K562 (cell line): Measurements from ENCODE around the gene CNTFR. TPM values are rescaled to one million over a fixed set of nuclear protein-coding genes. Genes with fewer than 3 reads are reported as not detected.

Experiments used
- ATAC-seq: fragments of 200-7000 bp; cut with Tn5 transposase; 3 replicates; pipeline ENCODE4 v1.9.1; 2020; ENCODE audit warnings: moderate library complexity
- BruUV-seq: library from RNA; stranded (reverse); fragments of 400-500 nt; replicated peaks from 2 replicates; lab custom pipeline; 2021; lab: Mats Ljungman, UMichigan
- CTCF ChIA-PET: fragments of 300-600 bp; formaldehyde crosslinking; extraction: SDS; loops from one replicate; lab custom pipeline; 2021; ENCODE audit warnings: low intra/inter-chr PET ratio; lab: Yijun Ruan, JAX
- POLR2A ChIA-PET: fragments of 300-600, 350-650 bp; sonication (Branson Sonifier 250); formaldehyde crosslinking; extraction: SDS; loops from one replicate; lab custom pipeline; 2021; ENCODE audit warnings: antibody characterized with exemption, inconsistent platforms; lab: Yijun Ruan, JAX
- DNase-seq, 4 experiments: peaks; one replicate each; pipeline versions ENCODE4 v3.0.0 to v3.0.0-alpha.2; 2011 to 2018; ENCODE audit warnings: low spot score in 3 of 4, mixed read lengths in 3 of 4; ENCODE audit errors: extremely low read depth in 1 of 4
- FAIRE-seq: peaks from 2 replicates; lab custom pipeline; 2011; peaks lifted over from hg19 to GRCh38; lab: Jason Lieb, UNC
- H2AFZ ChIP-seq: 2 replicates; pipeline ENCODE4 v1.6.0; 2011; ENCODE audit warnings: low read depth, low read length, control low read depth, inconsistent platforms
- H3K27ac ChIP-seq: fragments of 200-600 bp; 3 replicates; pipeline ENCODE4 v1.8.0; 2011; ENCODE audit warnings: low read depth, mild to moderate bottlenecking, control low read depth, inconsistent platforms, low read length, moderate library complexity, mixed read lengths; ENCODE audit errors: extremely low read depth
- H3K27me3 ChIP-seq, 2 experiments: fragments of 300-600 bp in 1 of 2; 2 replicates in 1 of 2; 3 replicates in 1 of 2; pipeline versions ENCODE4 v1.6.0 to v1.8.0; 2011; ENCODE audit warnings: inconsistent platforms in 2 of 2, low read length in 2 of 2, mild to moderate bottlenecking in 1 of 2, mixed read lengths in 1 of 2, moderate library complexity in 1 of 2; ENCODE audit not compliant: control insufficient read depth in 2 of 2, insufficient read depth in 2 of 2
- H3K36me3 ChIP-seq: fragments of 300-600 bp; 3 replicates; pipeline ENCODE4 v1.8.0; 2011; ENCODE audit warnings: mild to moderate bottlenecking, low read length, inconsistent platforms; ENCODE audit not compliant: control insufficient read depth, insufficient read depth
- H3K4me1 ChIP-seq, 2 experiments: fragments of 200-600 bp in 1 of 2; replicated peaks in 1 of 2; 2 replicates in 1 of 2; 3 replicates in 1 of 2; pipeline versions ENCODE4 v1.5.1 to v1.8.0; 2011; ENCODE audit warnings: inconsistent platforms in 2 of 2, low read length in 2 of 2, mild to moderate bottlenecking in 1 of 2, mixed read lengths in 1 of 2, moderate library complexity in 1 of 2; ENCODE audit not compliant: control insufficient read depth in 2 of 2, insufficient read depth in 2 of 2
- H3K4me2 ChIP-seq: 2 replicates; pipeline ENCODE4 v1.6.1; 2011; ENCODE audit warnings: low read length, control low read depth, inconsistent platforms, mixed read lengths; ENCODE audit not compliant: insufficient read depth
- H3K4me3 ChIP-seq: fragments of 200-600 bp; sonication (generic), shearing (Covaris generic); 2 replicates; pipeline ENCODE4 v1.5.1; 2016; ENCODE audit warnings: control low read depth, inconsistent platforms
- H3K79me2 ChIP-seq: fragments of 200-600 bp; 3 replicates; pipeline ENCODE4 v1.8.0; 2011; ENCODE audit warnings: low read length, inconsistent platforms; ENCODE audit not compliant: control insufficient read depth, insufficient read depth
- H3K9ac ChIP-seq, 2 experiments: 2 replicates each; pipeline versions ENCODE4 v1.6.0 to v1.6.1; 2011; ENCODE audit warnings: low read depth in 2 of 2, low read length in 2 of 2, control low read depth in 1 of 2, inconsistent platforms in 1 of 2, mild to moderate bottlenecking in 1 of 2, mixed read lengths in 1 of 2; ENCODE audit not compliant: insufficient read depth in 1 of 2
- H3K9me1 ChIP-seq: one replicate; pipeline ENCODE4 v1.6.0; 2011; ENCODE audit warnings: inconsistent platforms, mild to moderate bottlenecking, low read length, moderate library complexity; ENCODE audit not compliant: control insufficient read depth, insufficient read depth
- H3K9me3 ChIP-seq: replicated peaks from 2 replicates; pipeline ENCODE4 v1.5.1; 2011; ENCODE audit warnings: low read depth, low read length, inconsistent platforms; ENCODE audit not compliant: control insufficient read depth, insufficient read depth
- H4K20me1 ChIP-seq: replicated peaks from 2 replicates; pipeline ENCODE4 v1.6.1; 2011; ENCODE audit warnings: low read length, inconsistent platforms, mixed read lengths; ENCODE audit not compliant: control insufficient read depth, insufficient read depth
- BCLAF1 ChIP-seq, 2 experiments: fragments of 450-650 bp in 1 of 2; IDR thresholded peaks; 2 replicates each; pipeline ENCODE4 v1.6.1; 2011 to 2017; ENCODE audit warnings: low read depth in 2 of 2, antibody characterized with exemption in 1 of 2, borderline replicate concordance in 1 of 2, low read length in 1 of 2, mild to moderate bottlenecking in 1 of 2, mixed read lengths in 1 of 2; ENCODE audit not compliant: control insufficient read depth in 1 of 2
- NRF1 ChIP-seq, 2 experiments: fragments of 450-650 bp; IDR thresholded peaks in 1 of 2; conservative IDR thresholded peaks in 1 of 2; 2 replicates each; pipeline ENCODE4 v1.6.1; 2014; ENCODE audit warnings: mild to moderate bottlenecking in 2 of 2
- POU5F1 ChIP-seq: fragments of 150-350 bp; IDR thresholded peaks from 2 replicates; pipeline ENCODE4 v1.6.1; 2014; ENCODE audit warnings: borderline replicate concordance, low read length, low read depth, mild to moderate bottlenecking; ENCODE audit not compliant: partially characterized antibody
- SMARCA5 ChIP-seq: fragments of 450-650 bp; IDR thresholded peaks from 2 replicates; pipeline ENCODE4 v1.6.1; 2016
- ZNF551 ChIP-seq: fragments of 250-450 bp; sonication (Bioruptor Pico); IDR thresholded peaks from 2 replicates; pipeline ENCODE4 v1.5.0; 2021; ENCODE audit warnings: mild to moderate bottlenecking, moderate library complexity
- WGBS: fragments of 100-300 bp; shearing (Covaris generic); methylation state at CpG from one replicate; pipeline ENCODE4 v1.1.6; 2016; ENCODE audit warnings: low coverage, mixed read lengths; ENCODE audit not compliant: insufficient coverage; ENCODE audit errors: missing lambda C conversion rate; 5-methylcytosine and 5-hydroxymethylcytosine counted together
- in situ Hi-C: fragments of 300-500 bp; cut with MboI; formaldehyde crosslinking; loops from 4 replicates; pipeline ENCODE4 v1.15.0; 2018; ENCODE audit warnings: inconsistent platforms, mixed read lengths
- intact Hi-C: fragments of 100-400 bp; cut with micrococcal nuclease; formaldehyde crosslinking; loops from 2 replicates; pipeline ENCODE4 v1.14.2; 2022
- polyA plus RNA-seq, 8 experiments: library from polyadenylated mRNA; depleted of rRNA in 4 of 8; stranded (reverse) in 5 of 8; unstranded in 3 of 8; fragments of >200 nt; fragmentation: Nextera tagmentation in 2 of 8; fragmentation: Illumina TruSeq in 1 of 8; extraction: Ambion mirVana in 2 of 8; extraction: Trizol in 1 of 8; gene quantifications; 2 replicates each; pipeline versions ENCODE4 v1.2.1 to v1.2.3, GENCODE V29; 2011 to 2014; ENCODE audit warnings: inconsistent platforms in 1 of 8, missing spikeins in 1 of 8
- total RNA-seq, 7 experiments: library from RNA; depleted of rRNA in 6 of 7; stranded (reverse); fragments of >200 nt in 6 of 7; fragmentation: Illumina TruSeq in 2 of 7; extraction: Trizol in 2 of 7; gene quantifications; 2 replicates each; pipeline versions ENCODE4 v1.2.1 to v1.2.3, GENCODE V29; 2011 to 2021; ENCODE audit warnings: low replicate concordance in 1 of 7

Gene CNTFR
- total and polyA plus RNA-seq, 9 of the 15 experiments (the other 6 are each of a cell fraction or from before 2014, with no cell fraction given), result not detected

DNA sequence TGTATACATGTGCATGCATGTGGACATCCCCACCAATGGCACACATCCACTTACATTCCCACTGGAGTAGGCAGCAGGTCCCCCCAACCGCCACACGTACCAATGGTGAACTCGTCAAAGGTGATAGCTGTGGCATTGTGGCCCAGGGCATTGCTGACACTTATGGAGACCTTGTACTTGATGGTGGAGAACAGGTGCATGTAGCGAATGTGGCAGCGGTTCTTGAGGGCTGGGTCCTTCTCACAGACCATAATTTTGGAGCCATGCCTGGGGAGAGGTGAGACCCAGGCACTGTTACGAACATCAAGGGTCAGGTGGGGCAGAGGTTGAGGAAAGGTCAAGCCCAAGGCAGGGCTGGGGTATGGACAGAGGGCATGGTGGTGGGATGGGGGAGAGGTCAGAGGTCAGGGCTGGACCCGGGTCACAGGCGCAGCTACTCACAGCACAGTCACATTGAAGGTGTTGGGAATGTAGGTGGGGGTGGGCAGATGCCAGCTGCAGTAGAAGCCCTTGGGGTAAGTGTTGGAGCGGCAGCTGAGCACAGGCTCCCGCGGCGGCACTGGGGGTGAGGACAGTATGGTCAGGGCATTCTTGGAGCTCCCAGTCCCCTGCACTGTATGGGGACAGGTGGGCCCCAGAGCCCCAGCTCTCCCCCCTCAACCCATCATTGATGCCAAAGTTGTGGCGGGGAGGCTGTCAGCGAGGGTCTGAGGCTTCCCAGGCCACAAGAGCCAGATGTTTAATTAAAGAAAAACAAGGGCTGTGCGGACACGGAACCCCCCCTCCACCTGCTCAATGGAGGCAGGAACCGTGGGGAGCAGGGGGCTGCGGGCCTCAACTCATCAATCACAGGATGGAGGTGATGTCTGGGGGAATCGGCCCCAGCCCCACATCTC is 31.9 kb downstream of the CNTFR start:
- CTCF ChIA-PET, result no interaction called here
- DNase-seq, result no peak
- Histone ChIP-seq H3K27me3 (peaks cover 0 to 56% of the 10 kb centered on the region in 2 experiments; a peak in 4 of 5 replicates), H3K4me3 (no peak overlapping the region), H3K4me1 (peaks cover 0 to 8% of the 10 kb centered on the region in 2 experiments; a peak in 2 of 5 replicates), H3K4me2 (no peak overlapping the region), H2AFZ (no peak overlapping the region), H3K36me3 (no peaks in the 10 kb centered on the region), H3K27ac (no peak overlapping the region), H3K79me2 (no peaks in the 10 kb centered on the region), H3K9ac (no peak overlapping the region; a peak in 1 of 4 replicates), H3K9me1 (no peaks in the 10 kb centered on the region), H4K20me1 (no peaks in the 10 kb centered on the region), H3K9me3 (no peaks in the 10 kb centered on the region)
- no peak for FAIRE-seq
- POLR2A ChIA-PET, result no interaction called here
- no peak for ATAC-seq
- intact Hi-C loops (no loop called here), in situ Hi-C loops (no loop called here)
- no TSS peak for BruUV-seq
- WGBS, result under 1% methylated on average over 16 of the region's 19 CpGs
- TF ChIP-seq POU5F1 (no peak), ZNF551 (CRISPR knock-in tag) (no peak), NRF1 (conservative IDR thresholded peaks at IDR 0.05 in 1 of 2, IDR thresholded peaks at IDR 0.05 in 1 of 2) (no peak), BCLAF1 (IDR thresholded peaks at IDR 0.05; ENCODE audit: borderline replicate concordance in 1 of 2, control insufficient read depth in 1 of 2, low read depth in 2 of 2, low read length in 1 of 2) (no peak), SMARCA5 (no peak)
